LHCN-M2 (cell line): ENCODE results near the gene TMEM198. TPM values are rescaled to one million over a fixed set of nuclear protein-coding genes. Genes with fewer than 3 reads are reported as not detected.

ENCODE experiments used
- DNase-seq: peaks from one replicate; pipeline ENCODE4 v3.0.0-alpha.2; 2012; ENCODE audit warnings: low read depth
- total RNA-seq: library from RNA; depleted of rRNA; stranded (reverse); fragments of >200 nt; gene quantifications from 2 replicates; pipeline ENCODE4 v1.2.3, GENCODE V29; 2014

The TMEM198 gene
- total RNA-seq, 1 experiment from 2014 or later: 4.2 TPM

GRCh38 chr2:219544567-219544966, 739 bp downstream of the TMEM198 start:
- DNase-seq: no peak

GRCh38 chr2:219545295-219545942, 1.6 kb downstream of the TMEM198 start:
- DNase-seq: no peak

- DNase-seq: no peak
Observed at GRCh38 chr2:219545943-219546352, 2.1 kb downstream of the TMEM198 start.

GRCh38 chr2:219547621-219548020, 3.8 kb downstream of the TMEM198 start:
- DNase-seq: no peak

- DNase-seq: no peak
Observed at GRCh38 chr2:219548990-219549389, 5.2 kb downstream of the TMEM198 start.

GRCh38 chr2:219549619-219550018, 5.8 kb downstream of the TMEM198 start:
- no peak for DNase-seq

GRCh38 chr2:219551441-219552381, 7.9 kb downstream of the TMEM198 start:
- peak; percentile 66 for DNase-seq

GRCh38 chr2:219552382-219553167, 8.7 kb downstream of the TMEM198 start:
- peak; percentile 74 for DNase-seq

- DNase-seq: no peak
Observed at GRCh38 chr2:219553168-219553417, 9.3 kb downstream of the TMEM198 start.

- DNase-seq: no peak
Observed at GRCh38 chr2:219553463-219553963, 9.7 kb downstream of the TMEM198 start.

GRCh38 chr2:219554350-219554749, 10.5 kb downstream of the TMEM198 start:
- no peak for DNase-seq

GRCh38 chr2:219555956-219556355, 12.1 kb downstream of the TMEM198 start:
- no peak for DNase-seq

- DNase-seq: no peak
Observed at GRCh38 chr2:219556413-219556812, 12.6 kb downstream of the TMEM198 start.

- no peak for DNase-seq
Observed at GRCh38 chr2:219557320-219557719, 13.5 kb downstream of the TMEM198 start.

- DNase-seq: peak; percentile 23
Observed at GRCh38 chr2:219557791-219558785, 14.3 kb downstream of the TMEM198 start.

GRCh38 chr2:219559156-219559915, 15.5 kb downstream of the TMEM198 start:
- DNase-seq: no peak

- DNase-seq: no peak
Observed at GRCh38 chr2:219560037-219560892, 16.4 kb downstream of the TMEM198 start.

- DNase-seq: no peak
Observed at GRCh38 chr2:219560893-219561178, 17.0 kb downstream of the TMEM198 start.
